OCI-LY1 (cell line): Measurements from ENCODE around the gene UGT2A3.

Source experiments
- H2AFZ ChIP-seq: fragments of 200-600 bp; sonication (generic), shearing (Covaris generic); 2 replicates; pipeline ENCODE4 v1.6.0; 2014; ENCODE audit warnings: antibody characterized with exemption, mild to moderate bottlenecking, low read length
- H3F3A ChIP-seq: fragments of 200-600 bp; sonication (generic), shearing (Covaris generic); 2 replicates; pipeline ENCODE4 v1.6.0; 2014; ENCODE audit warnings: mild to moderate bottlenecking, antibody characterized with exemption, low read length, moderate library complexity; ENCODE audit not compliant: insufficient read depth
- H3K27ac ChIP-seq: fragments of 200-600 bp; sonication (generic); 2 replicates; pipeline ENCODE4 v1.5.1; 2014; ENCODE audit warnings: low read length, mixed run types, mild to moderate bottlenecking, low read depth; ENCODE audit not compliant: poor library complexity, severe bottlenecking
- H3K27me3 ChIP-seq: fragments of 200-600 bp; sonication (generic); 2 replicates; pipeline ENCODE4 v1.6.0; 2014; ENCODE audit warnings: antibody characterized with exemption, mild to moderate bottlenecking, low read length, moderate library complexity; ENCODE audit not compliant: insufficient read depth
- H3K36me3 ChIP-seq: fragments of 200-600 bp; sonication (generic); 2 replicates; pipeline ENCODE4 v1.6.1; 2014; ENCODE audit warnings: mild to moderate bottlenecking, antibody characterized with exemption, low read length, moderate library complexity, mixed read lengths; ENCODE audit not compliant: insufficient read depth
- H3K4me1 ChIP-seq: fragments of 200-600 bp; sonication (generic); 2 replicates; pipeline ENCODE4 v1.5.1; 2014; ENCODE audit warnings: mild to moderate bottlenecking, low read length, moderate library complexity; ENCODE audit not compliant: insufficient read depth, severe bottlenecking
- H3K4me2 ChIP-seq: fragments of 200-600 bp; sonication (generic), shearing (Covaris generic); 2 replicates; pipeline ENCODE4 v1.6.1; 2014; ENCODE audit warnings: low read length
- H3K4me3 ChIP-seq: fragments of 200-600 bp; sonication (generic); 2 replicates; pipeline ENCODE4 v1.5.1; 2014; ENCODE audit warnings: low read length, low read depth, mild to moderate bottlenecking, mixed read lengths; ENCODE audit not compliant: poor library complexity, severe bottlenecking
- H3K79me2 ChIP-seq: fragments of 200-600 bp; shearing (Covaris generic); 2 replicates; pipeline ENCODE4 v1.6.1; 2016; ENCODE audit warnings: mixed run types, low read length, mixed read lengths; ENCODE audit not compliant: insufficient read depth
- H3K9ac ChIP-seq: fragments of 200-600 bp; sonication (generic), shearing (Covaris generic); 2 replicates; pipeline ENCODE4 v1.6.1; 2014; ENCODE audit warnings: mild to moderate bottlenecking, low read length, mixed read lengths
- H3K9me2 ChIP-seq: fragments of 200-600 bp; sonication (generic), shearing (Covaris generic); 2 replicates; pipeline ENCODE4 v1.6.1; 2014; ENCODE audit warnings: low read depth, mild to moderate bottlenecking, low read length, mixed read lengths
- H3K9me3 ChIP-seq: fragments of 200-600 bp; shearing (Covaris generic); 2 replicates; pipeline ENCODE4 v1.6.1; 2014; ENCODE audit warnings: low read length, mixed read lengths
- H4K20me1 ChIP-seq: fragments of 200-600 bp; sonication (generic), shearing (Covaris generic); 2 replicates; pipeline ENCODE4 v1.6.0; 2016; ENCODE audit warnings: mild to moderate bottlenecking, low read length; ENCODE audit not compliant: insufficient read depth
- CTCF ChIP-seq: fragments of 200-600 bp; sonication (generic), shearing (Covaris generic); IDR thresholded peaks from 2 replicates; pipeline ENCODE4 v1.5.1; 2017; ENCODE audit warnings: mild to moderate bottlenecking, antibody characterized with exemption, low read length, moderate library complexity, mixed read lengths
- EZH2 ChIP-seq: fragments of 200-600 bp; sonication (generic), shearing (Covaris generic); IDR thresholded peaks from 2 replicates; pipeline ENCODE4 v1.8.0; 2017; ENCODE audit warnings: borderline replicate concordance, mixed run types, mild to moderate bottlenecking, antibody characterized with exemption, low read length, moderate library complexity, mixed read lengths

UGT2A3 gene

GRCh38 chr4:68905939-68906779 is 45.4 kb downstream of the UGT2A3 start:
- Histone ChIP-seq H3F3A (no peaks in the 10 kb centered on the region), H3K27me3 (no peaks in the 10 kb centered on the region), H4K20me1 (no peaks in the 10 kb centered on the region), H2AFZ (no peak overlapping the region), H3K9ac (no peak overlapping the region), H3K9me2 (no peaks in the 10 kb centered on the region), H3K27ac (no peak overlapping the region), H3K4me1 (no peaks in the 10 kb centered on the region), H3K4me2 (no peak overlapping the region), H3K36me3 (no peaks in the 10 kb centered on the region), H3K79me2 (no peaks in the 10 kb centered on the region), H3K9me3 (no peaks in the 10 kb centered on the region), H3K4me3 (no peak overlapping the region)
- TF ChIP-seq CTCF (no peak), EZH2 (no peak)

GRCh38 chr4:68905598-68905938 is 46.0 kb downstream of the UGT2A3 start:
- Histone ChIP-seq H3K4me2 (no peak overlapping the region), H3K27ac (no peak overlapping the region), H3K9me2 (no peaks in the 10 kb centered on the region), H3K4me1 (no peaks in the 10 kb centered on the region), H2AFZ (no peak overlapping the region), H3K9ac (no peak overlapping the region), H3F3A (no peaks in the 10 kb centered on the region), H3K27me3 (no peaks in the 10 kb centered on the region), H3K36me3 (no peaks in the 10 kb centered on the region), H3K79me2 (no peaks in the 10 kb centered on the region), H3K9me3 (no peaks in the 10 kb centered on the region), H3K4me3 (no peak overlapping the region), H4K20me1 (no peaks in the 10 kb centered on the region)
- TF ChIP-seq CTCF, result no peak
- TF ChIP-seq EZH2, result no peak

GRCh38 chr4:68904786-68905185 is 46.8 kb downstream of the UGT2A3 start:
- no peak overlapping the region for H3K9ac ChIP-seq
- H3K36me3 ChIP-seq, result no peaks in the 10 kb centered on the region
- no peaks in the 10 kb centered on the region for H4K20me1 ChIP-seq
- H3K9me2 ChIP-seq, result no peaks in the 10 kb centered on the region
- H3K79me2 ChIP-seq, result no peaks in the 10 kb centered on the region
- no peaks in the 10 kb centered on the region for H3K27me3 ChIP-seq
- H2AFZ ChIP-seq, result no peak overlapping the region
- H3K9me3 ChIP-seq, result no peaks in the 10 kb centered on the region
- no peaks in the 10 kb centered on the region for H3F3A ChIP-seq
- no peaks in the 10 kb centered on the region for H3K4me1 ChIP-seq
- TF ChIP-seq CTCF, result no peak
- TF ChIP-seq EZH2, result no peak
- H3K4me3 ChIP-seq, result no peak overlapping the region
- H3K4me2 ChIP-seq, result no peak overlapping the region
- no peak overlapping the region for H3K27ac ChIP-seq
